HG03442 (cell line): ENCODE results near the gene TMEM235.
A peak's percentile ranks its signal among the peaks of the same experiment; 100 is the strongest.

Experiments used
- ATAC-seq: cut with Tn5 transposase; IDR thresholded peaks from one replicate; pipeline ENCODE4 v1.9.1; 2021; ENCODE audit warnings: mild to moderate bottlenecking, moderate library complexity; ENCODE audit not compliant: unreplicated experiment

TMEM235 gene

DNA sequence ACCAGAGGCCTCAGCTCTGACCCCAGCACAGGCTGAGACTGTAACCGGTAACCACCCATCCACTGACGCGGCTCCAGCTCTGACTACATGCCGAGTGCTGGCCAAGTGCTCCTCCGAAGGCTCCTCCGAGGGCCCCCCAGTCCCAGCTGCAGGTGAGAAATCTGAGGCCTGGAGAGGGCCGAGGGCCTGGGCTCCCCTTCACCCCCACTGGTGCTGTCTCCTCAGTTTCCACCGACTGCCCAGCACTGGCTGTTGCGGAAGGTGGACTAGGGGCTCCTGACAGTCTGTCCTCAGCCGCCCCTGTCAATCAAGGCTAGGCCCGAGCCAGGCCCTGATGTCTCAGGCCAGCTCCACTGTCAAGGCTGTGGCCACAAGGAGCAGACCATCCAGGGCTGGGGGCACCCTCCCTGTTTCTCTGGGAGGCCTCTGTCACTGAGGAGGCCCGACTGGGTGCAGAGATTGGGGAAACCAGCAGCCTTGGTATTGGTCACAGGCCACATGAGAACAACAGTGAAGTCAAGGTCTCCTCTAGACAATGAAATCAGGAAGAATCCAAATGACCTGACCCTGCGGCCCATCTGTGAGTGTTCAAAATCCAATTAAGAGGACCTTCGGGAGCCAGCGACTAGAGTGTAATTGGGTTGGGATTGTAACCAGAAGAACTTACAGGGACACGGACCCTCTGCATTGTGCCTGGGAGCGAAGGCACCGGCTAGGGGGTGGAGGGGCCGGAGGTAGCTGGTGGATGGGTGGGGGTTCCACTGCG is 5.1 kb downstream of the TMEM235 start:
- ATAC-seq, result no peak

DNA sequence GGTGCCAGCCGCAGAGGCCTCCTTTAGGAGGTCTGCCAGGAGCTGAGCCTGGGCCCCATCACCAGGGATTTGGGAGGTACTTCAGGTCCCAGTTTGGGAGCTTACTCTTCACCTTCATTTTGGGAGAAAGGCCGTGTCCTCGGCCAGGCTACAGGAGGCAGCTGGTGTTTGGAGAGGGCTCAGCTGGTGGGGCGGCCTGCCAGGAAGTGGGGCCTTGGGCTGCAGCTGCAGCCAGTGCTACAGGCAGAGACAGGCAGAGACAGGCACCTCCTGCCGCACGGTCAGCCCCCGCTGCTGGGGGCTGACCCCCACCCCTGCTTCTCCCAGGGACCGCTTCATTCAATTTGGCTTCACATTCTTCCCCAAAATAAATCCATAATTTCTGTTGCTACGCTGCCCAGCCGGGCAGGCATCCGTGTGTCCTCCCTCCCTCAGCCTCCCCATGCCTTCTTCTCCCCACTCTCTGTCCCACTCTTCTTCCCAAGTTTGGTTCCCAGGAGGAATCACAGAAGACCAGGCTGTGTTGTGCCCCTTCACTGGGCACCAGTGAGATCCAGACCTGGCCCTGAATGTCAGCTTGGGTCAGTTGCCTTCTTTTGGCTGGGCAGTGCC is 6.1 kb downstream of the TMEM235 start:
- no peak for ATAC-seq

DNA sequence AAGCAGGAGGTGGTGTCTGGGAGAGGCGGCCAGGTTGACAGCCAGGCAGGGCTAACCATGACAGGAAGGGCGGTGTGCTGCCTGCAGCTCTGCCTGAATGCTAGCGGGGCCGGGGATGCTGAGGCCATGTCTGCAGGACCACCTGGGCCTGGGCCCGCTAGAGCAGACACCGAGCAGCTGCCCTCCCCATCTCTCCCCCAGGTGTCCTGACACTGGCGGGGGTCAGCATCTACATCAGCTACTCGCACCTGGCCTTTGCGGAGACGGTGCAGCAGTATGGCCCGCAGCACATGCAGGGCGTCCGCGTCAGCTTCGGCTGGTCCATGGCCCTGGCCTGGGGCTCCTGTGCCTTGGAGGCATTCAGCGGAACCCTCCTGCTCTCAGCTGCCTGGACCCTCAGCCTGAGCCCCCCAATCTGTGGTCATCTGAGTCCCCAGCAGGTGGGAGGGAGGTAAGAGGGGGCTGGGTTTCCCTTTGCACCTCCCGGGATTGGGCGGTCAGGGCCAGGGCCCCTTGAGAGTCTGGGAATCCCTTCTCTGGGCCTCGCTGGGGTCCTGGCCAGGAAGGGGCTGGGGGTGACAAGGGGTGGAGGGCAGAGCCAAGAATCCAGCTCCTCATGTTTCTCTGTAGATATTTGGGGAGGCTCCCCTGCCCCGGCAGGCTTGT is 7.5 kb downstream of the TMEM235 start:
- ATAC-seq, result no peak

DNA sequence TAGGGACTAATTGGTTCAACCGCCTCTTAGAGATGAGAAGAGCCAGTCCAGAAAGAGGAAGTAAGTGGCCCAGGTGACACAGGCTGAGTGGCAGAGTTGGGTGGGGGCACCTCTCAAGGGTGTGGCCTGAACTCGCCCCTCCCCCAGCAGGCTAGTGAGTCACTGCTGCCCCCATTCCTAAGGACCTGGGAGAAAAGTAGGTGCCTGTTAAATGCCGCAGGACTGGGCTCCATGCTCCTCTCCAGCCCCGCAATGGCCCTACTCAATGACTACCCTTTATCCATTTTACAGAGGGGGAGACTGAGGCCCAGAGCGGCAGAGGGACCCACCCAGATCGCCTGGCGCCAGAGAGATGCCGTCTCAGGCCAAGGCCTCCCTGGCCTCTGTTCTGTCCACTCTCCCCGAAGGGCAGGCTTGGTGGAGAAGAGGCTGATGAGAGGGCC is 8.1 kb downstream of the TMEM235 start:
- ATAC-seq, result no peak

DNA sequence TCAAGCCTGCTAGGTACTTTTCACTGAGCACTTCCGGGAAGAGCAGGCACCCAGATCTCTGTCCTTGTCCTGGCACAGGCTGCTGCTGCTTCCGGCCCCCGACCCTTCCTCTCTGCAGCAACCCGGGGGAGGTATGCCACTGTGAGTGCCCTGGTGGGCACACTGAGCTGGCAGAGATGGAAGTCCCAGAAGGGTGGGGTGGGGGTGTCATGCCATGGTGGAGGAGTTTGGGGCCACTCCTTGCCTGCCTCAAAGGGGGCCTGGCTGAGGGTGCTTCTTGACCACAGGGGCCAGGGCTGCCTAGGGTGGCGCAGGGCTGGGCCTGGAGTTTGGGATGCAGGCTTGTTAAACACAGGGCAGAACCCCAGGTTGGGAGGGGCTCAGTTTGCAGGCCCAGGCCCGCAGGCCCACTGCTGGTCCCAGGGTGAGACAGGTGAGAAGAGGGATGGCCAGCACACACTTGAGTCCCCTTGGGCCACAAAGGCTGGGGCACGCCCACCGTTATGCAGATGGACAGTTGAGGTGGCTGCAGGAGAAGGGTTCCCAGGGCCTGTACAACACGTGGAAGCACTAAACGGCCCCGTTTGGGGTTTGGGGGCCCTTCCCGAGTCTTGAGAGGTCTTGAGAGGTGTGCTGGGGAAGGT is 8.7 kb downstream of the TMEM235 start:
- ATAC-seq, result no peak

DNA sequence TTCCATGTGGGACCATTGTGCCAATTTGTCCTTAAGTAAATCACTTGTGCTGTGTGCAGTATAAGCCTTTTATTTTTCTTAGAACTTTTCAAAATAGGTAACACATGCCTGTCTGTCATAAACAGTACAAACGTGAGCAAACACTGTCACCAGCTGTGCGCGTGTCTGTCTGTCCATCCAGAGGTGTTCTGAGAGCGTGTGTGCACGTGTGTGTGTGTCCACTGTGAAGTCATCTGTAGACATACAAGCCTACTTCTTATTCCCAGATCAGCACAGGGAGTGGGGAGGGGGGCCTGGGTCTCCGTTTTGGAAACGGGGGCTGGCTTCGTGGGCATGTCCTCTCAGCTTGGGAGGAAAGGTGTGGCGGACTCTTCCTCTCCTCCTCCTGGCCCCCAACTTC is 9.4 kb downstream of the TMEM235 start:
- no peak for ATAC-seq

DNA sequence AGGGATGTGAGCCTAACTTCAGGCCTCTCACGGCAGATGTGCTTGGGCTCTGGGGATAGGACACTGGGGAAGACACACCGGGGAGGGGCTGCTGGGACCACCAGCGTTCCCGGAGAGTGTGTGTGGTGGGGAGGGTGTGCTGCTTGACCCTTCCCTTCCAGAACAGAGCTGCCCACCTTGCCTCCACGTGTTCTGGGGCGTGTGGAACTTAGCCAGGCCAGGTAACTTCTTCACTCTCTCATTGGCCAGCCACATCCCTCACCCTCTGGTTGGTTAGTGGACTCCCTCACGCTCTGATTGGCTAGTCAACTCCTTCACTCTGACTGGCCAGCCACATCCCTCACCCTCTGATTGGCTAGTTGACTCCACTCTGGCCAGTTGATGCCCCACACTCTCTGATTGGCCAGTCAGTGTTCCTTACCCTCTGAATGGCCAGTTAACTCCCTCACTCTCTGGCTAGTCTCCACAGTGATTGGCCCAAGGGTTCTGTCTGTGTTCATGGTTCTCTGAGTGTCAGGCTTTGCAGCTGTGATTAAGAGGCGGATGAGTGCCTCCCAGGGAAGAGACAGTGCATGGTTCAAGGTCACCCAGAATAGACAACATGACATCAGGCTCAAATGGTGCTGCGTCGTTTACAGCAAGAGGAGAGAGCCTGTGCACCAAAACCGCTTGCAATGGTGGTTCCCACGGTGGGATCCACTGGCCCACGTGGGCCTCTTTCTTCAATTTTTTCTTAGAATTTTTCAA is 10.0 kb downstream of the TMEM235 start:
- ATAC-seq, result no peak

DNA sequence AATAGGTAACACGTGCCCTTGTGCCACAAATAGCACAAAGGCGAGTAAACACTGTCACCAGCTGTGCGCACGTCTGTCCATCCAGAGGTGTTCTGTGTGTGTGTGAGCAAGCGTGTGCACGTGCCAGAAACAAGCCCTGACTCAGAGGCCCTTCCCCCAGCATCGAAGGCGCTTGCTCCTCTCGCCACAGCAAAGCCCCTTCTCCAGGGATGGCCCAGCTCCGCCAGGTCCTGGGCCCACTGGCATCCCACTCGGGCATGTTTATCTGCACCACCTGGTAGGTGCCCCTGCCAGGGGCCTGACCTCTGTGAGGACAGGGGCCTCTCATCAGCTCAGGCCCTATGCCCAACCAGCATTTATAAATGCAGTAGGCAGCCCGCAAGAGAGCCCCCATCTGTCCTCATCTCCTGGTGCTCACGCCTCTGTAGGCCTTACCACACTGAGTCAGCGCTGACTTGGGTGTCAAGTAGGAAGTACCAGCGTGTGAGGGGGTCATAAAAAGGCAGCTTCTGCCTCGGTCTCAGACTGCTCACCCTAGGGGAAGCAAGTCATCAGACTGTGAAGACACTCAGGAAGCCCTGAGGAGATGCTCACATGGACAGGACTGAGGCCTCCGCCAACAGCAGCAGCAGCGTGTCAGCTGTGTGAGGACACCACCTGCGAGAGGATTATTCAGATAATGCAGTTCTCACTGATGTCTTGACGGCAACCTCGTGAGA is 10.8 kb downstream of the TMEM235 start:
- ATAC-seq, result no peak

DNA sequence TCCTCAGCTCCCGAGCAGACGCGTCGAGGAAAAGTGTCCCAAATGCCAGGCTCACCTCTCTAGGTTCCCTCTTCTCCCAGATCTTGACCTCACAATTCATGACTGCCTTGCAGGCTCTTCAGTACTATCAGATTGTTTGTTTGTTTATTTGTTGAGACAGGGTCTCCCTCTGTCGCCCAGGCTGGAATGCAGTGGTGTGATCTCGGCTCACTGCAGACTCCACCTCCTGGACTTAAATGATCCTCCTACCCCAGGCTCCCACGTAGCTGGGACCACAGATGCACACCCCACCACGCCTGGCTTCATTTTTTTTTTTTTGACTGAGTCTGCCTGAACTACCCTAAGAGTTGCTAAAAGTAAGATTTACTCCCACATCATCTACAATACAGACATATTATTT is 15.9 kb downstream of the TMEM235 start:
- ATAC-seq, result no peak

DNA sequence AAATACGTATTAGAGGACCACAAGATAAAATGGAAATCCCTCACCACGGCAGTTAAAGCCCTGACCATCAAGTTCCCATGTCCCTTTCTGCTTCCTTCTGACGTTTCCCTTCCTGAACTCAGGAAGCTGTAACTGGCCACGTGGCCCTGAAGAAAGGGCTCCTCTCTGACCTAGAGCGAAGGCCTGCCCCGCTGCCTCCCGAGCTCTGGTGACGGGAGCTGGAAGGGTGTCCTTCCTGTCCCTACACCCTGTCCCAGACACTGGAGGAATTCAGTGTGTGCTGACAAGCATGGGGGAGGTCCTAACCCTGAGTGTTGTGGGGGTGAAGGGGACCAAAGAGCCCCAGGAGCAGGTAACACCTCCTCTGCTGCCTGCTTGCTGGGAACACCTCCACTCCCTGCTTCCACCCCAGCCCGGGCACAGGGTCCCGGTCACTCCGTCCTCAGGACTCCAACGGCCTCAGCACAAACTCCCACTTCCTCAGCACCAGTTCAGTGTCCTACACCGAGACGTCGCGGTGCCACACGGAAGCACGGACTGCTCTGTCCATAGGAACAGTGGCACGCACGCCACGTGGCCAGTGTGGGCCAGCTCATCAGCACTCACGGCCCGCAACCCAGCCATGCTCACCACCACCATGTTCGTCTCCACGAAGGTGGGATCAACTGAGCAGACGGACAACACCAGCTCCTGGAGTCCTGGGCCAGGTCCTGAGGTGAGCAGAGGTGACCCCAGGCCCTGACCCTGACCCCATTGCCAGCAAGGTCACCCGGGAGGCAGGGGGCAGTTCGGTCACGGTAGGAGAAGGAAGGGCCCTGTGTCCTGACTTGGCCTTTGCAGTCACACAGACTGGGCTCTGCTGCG is 16.9 kb downstream of the TMEM235 start:
- no peak for ATAC-seq

DNA sequence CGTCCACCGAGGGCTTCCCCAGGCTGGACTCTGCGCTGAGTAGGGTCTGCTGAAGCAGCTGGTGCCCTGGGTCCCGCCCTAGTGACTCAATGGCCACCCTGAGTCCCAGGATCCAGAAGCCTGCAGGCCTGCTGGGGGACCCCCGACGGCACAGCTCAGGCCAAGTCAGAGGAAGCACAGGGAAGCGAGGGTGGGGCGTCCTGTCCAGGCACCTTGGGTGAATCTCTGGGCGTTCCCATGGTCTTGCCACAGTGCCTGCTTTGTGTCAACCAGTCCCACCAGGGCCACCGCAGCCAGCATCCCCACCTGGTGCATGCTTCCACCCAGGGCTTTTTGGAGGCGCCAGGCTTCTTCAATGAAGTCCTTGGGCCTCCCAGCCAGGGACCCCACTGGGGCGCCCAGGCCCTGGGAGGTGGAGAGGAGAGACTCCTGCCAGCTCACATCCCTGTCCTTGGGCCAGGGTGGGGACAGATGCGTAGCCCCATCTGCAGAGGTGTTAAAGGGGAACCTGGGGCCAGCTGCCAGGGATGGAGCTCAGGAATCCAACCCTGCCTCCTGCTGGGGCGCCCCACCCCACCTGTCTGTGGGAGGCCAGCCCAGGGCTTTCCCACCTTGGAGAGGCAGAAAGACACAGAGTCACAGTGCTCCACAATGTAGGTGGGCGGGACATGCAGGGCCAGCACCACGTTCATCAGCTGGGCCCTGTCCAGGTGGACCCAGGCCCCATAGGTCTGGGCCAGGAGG is 17.8 kb downstream of the TMEM235 start:
- ATAC-seq, result no peak

DNA sequence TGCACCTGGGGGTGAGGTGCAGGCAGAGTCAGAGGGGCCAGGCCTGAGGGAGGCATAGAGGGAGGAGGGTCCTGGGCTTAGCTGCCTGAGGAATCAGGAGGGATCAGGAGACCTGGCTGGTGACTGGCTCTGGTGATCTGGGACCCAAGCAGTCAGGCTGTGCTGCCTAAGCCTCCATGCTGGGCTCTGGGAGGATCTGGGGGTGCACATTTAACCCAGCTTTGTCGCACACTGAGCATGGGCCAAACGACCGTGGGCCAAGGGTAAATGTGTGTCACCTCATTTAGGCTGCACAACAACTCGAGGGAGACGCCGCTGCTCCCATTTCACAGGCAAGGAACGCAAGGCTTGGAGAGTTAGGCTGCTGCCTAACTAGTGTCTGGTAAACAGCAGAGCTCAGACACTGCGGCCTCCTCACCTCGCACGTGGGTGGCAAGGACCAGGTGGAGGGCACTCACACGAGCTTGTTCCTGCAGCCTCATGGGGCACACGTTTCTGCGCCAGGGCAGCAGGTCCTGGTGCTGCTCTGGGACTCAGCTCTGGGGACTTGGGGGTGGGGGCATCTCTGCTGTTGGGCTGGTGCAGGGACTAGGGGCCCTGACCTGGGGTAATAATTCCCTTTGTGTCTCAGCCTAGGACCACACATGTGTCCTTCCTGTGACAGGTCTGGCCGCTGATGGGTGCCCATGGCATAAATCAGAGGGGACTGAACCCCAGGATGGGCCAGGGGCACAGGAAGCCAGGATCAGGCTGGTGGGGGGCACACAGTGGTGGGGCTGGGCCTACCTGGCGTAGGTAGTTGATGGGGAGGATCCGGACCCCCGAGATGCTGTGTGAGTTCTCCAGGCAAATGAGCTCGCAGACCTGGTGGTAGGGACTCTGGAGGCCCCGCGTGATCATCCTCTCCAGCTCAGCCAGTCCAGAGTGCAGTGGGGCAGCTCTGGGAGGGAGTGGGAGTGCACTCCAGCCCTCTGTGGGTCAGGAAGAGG is 18.7 kb downstream of the TMEM235 start:
- ATAC-seq, result no peak

DNA sequence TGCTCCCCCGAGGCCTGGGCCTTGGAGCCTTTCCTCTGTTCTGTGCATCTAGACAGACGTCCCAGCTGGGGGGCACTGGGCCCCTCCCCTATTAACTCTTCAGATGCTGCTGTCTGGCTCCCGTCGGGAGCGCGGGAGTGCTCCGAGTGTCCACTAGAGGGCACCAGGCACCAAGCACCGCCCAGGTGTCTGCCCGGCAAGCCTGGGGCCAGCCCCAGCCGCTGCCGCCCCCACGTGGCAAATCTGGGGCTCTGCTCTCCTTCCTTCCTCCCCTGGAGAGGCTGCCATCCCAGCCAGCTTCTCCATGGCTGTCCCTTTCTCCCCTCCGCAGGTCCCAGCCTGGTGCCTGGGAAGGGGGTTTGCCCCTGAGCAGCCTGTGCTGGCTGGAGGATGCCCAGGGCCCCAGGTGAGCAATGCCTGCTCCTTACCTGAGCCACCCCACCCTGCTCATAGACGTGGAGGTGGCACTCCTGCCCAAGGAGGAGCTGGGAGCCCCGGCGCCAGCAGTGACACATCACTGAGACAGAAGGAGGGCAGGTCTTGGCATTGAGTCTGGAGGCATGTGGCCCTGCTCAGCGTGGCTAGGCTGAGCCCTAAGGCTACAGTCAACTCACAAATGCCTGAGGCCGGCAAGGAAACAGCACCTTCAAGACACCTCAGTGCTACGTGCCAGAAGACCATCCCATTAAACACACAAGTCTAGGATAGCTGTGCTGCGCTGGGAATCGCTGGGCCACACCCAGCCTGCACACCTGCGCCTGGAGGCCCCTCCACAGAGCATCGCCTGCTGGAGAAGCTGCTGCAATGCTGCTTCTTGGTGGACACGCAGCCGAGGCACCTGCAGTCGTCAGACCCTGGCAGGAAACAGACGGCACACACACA is 19.7 kb downstream of the TMEM235 start:
- ATAC-seq, result peak; percentile 50

DNA sequence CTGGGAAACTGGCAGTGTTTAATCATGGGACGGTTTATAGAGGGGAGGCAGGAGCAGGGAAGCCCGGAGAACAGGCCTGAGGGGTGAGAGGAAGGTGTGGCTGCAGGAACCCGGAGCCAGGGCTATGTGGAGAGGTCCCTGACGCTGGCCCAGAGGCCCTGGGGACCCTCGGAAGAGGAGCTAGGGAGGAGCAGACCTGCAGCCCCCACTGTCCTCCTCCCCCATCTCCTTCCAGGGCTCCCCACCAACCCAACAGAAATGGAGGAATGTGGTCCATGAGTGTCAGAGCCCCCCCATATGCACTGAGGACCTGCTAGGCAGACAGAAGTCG is 20.3 kb downstream of the TMEM235 start:
- ATAC-seq, result no peak

DNA sequence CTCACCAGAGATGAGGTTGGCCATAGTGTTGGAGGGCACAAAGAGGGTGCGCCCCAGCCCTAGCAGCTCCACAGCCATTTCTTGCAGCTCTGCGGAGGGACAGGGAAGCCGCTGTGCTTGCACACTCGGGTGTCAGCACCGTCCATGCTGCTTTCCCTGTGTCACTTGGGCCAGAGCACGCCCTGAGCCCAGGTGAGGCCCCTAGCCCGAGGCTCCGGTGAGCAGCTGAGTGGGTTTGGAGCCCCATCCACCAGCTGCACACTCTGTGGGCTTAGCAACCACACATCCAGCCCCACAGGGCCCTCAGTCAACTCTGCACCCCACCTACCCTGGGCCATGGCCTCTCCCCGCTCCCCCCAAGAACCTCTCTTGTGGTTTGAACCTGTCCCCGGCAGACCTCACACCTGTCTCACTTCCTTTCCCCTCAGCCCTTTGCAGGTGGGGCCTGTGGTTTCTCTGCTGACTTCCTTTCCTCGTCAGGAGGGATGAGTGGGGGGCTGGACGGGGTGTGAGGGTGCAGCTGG is 20.7 kb downstream of the TMEM235 start:
- ATAC-seq, result no peak
